ENCODE data around the gene MC3R. TPM values are rescaled to one million over a fixed set of nuclear protein-coding genes. Genes with fewer than 3 reads are reported as not detected.

The MC3R gene
- total RNA-seq, 1 experiment from 2014 or later = not detected

DNA sequence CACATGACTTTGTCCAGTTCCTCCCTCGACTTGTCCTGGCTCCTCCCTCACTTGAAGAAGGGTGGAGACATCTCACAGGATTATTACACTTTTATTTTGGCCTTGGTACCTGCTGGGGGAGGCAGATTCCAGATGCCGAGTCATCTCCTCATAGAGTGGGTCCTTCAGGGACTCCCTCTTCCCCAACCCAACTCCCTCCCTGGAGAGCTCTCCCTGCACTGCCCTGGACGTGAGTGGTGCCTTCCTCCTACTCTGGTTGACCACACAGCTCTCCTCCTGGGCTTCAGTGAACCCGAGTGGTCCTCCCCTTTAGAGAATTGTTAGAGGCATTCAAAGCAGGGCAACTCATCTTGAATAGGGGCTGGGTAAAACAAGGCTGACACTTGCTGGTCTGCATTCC, 40.9 kb upstream of the MC3R start:
- BruUV-seq (replicated peaks) = no TSS peak
- H4K20me1 ChIP-seq (ENCODE audit: low read length) = no peaks in the 10 kb centered on the region
- H3K27me3 ChIP-seq (ENCODE audit: low read length) = peaks cover 25% of the 10 kb centered on the region; the same call in 1 of the 2 replicates
- no peak for ATAC-seq
- no peak overlapping the region for H2AFZ ChIP-seq (ENCODE audit: low read length)
- ChIA-PET POLR2A (ENCODE audit: unreplicated experiment) (no interaction called here), CTCF (no interaction called here)
- no peaks in the 10 kb centered on the region for H3K36me3 ChIP-seq (ENCODE audit: low read depth, low read length)
- H3K79me2 ChIP-seq (ENCODE audit: low read length) = no peaks in the 10 kb centered on the region
- no peak overlapping the region for H3K27ac ChIP-seq (ENCODE audit: low read length)
- H3K9me2 ChIP-seq (replicated peaks; ENCODE audit: low read length) = no peaks in the 10 kb centered on the region
- no peak overlapping the region for H3K9ac ChIP-seq (ENCODE audit: low read length)
- no peaks in the 10 kb centered on the region for H3K4me1 ChIP-seq (ENCODE audit: insufficient read depth, low read length)
- no peaks in the 10 kb centered on the region for H3K9me3 ChIP-seq (ENCODE audit: low read length)
- H3K4me3 ChIP-seq (ENCODE audit: low read length) = no peak overlapping the region
- no peaks in the 10 kb centered on the region for H3F3A ChIP-seq (ENCODE audit: low read length, unreplicated experiment)
- intact Hi-C loops (cut with micrococcal nuclease) = no loop called here
- TF ChIP-seq, protein P1, sequence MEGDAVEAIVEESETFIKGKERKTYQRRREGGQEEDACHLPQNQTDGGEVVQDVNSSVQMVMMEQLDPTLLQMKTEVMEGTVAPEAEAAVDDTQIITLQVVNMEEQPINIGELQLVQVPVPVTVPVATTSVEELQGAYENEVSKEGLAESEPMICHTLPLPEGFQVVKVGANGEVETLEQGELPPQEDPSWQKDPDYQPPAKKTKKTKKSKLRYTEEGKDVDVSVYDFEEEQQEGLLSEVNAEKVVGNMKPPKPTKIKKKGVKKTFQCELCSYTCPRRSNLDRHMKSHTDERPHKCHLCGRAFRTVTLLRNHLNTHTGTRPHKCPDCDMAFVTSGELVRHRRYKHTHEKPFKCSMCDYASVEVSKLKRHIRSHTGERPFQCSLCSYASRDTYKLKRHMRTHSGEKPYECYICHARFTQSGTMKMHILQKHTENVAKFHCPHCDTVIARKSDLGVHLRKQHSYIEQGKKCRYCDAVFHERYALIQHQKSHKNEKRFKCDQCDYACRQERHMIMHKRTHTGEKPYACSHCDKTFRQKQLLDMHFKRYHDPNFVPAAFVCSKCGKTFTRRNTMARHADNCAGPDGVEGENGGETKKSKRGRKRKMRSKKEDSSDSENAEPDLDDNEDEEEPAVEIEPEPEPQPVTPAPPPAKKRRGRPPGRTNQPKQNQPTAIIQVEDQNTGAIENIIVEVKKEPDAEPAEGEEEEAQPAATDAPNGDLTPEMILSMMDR (conservative IDR thresholded peaks at IDR 0.05; ENCODE audit: low read depth, low read length) = no peak
- TF ChIP-seq EZH2phosphoT487 (IDR thresholded peaks at IDR 0.05; ENCODE audit: borderline replicate concordance, low read length) = no peak
- no peak for TF ChIP-seq EZH2 (IDR thresholded peaks at IDR 0.05; ENCODE audit: low read length, unreplicated experiment)
- DNase-seq = no peak
- no peak overlapping the region for H3K4me2 ChIP-seq (ENCODE audit: low read length)

DNA sequence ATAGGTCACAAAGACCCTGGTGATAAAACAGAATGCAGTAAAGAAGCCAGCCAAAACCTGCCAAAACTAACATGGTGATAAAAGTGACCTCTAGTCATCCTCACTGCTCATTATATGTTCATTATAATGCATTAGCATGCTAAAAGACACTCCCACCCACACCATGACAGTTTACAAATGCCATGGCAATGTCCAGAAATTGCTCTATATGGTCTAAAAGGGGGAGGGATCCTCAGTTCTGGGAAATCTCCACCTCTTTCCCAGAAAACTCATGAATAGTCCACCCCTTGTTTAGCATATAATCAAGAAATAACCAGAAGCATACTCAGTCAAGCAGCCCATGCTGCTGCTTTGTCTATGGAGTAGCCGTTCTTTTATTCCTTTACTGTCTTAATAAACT, 40.4 kb upstream of the MC3R start:
- no peaks in the 10 kb centered on the region for H4K20me1 ChIP-seq (ENCODE audit: low read length)
- no peaks in the 10 kb centered on the region for H3K9me2 ChIP-seq (replicated peaks; ENCODE audit: low read length)
- ATAC-seq = no peak
- intact Hi-C loops (cut with micrococcal nuclease) = no loop called here
- BruUV-seq (replicated peaks) = no TSS peak
- peaks cover 26% of the 10 kb centered on the region for H3K27me3 ChIP-seq (ENCODE audit: low read length)
- H3K9ac ChIP-seq (ENCODE audit: low read length) = no peak overlapping the region
- no peaks in the 10 kb centered on the region for H3K79me2 ChIP-seq (ENCODE audit: low read length)
- ChIA-PET POLR2A (ENCODE audit: unreplicated experiment) (no interaction called here), CTCF (no interaction called here)
- no peak overlapping the region for H3K4me2 ChIP-seq (ENCODE audit: low read length)
- H3K9me3 ChIP-seq (ENCODE audit: low read length) = no peaks in the 10 kb centered on the region
- H3K27ac ChIP-seq (ENCODE audit: low read length) = no peak overlapping the region
- H3K36me3 ChIP-seq (ENCODE audit: low read depth, low read length) = no peaks in the 10 kb centered on the region
- H2AFZ ChIP-seq (ENCODE audit: low read length) = no peak overlapping the region
- no peak for DNase-seq
- TF ChIP-seq EZH2 (IDR thresholded peaks at IDR 0.05; ENCODE audit: low read length, unreplicated experiment) (no peak), EZH2phosphoT487 (IDR thresholded peaks at IDR 0.05; ENCODE audit: borderline replicate concordance, low read length) (no peak)
- TF ChIP-seq, protein P1 (conservative IDR thresholded peaks at IDR 0.05; ENCODE audit: low read depth, low read length) = no peak
- H3F3A ChIP-seq (ENCODE audit: low read length, unreplicated experiment) = no peaks in the 10 kb centered on the region
- no peak overlapping the region for H3K4me3 ChIP-seq (ENCODE audit: low read length)
- no peaks in the 10 kb centered on the region for H3K4me1 ChIP-seq (ENCODE audit: insufficient read depth, low read length)

DNA sequence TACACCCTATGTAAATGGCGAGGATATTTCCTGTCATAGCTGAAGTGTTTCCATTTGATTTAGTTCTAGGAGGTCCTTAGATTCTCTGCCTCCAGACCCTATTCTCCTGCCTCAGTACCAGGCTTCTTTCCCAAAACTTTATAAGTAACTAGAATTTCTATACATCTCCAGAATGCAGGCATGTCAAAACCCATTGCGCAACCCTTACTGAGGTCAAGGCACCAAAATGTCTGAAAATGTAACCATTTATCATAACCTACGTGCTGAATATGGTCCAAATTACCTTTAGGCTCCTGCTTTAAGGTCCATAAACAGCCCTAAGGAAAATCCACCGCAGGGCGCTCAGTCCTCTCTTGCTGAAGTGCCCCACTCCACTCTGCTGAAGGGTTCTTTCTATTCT, 37.5 kb upstream of the MC3R start:
- H3K79me2 ChIP-seq (ENCODE audit: low read length) = no peaks in the 10 kb centered on the region
- intact Hi-C loops (cut with micrococcal nuclease) = no loop called here
- no TSS peak for BruUV-seq (replicated peaks)

More for the DNA sequence above, 37.5 kb upstream of the MC3R start:
- no peak overlapping the region for H3K27ac ChIP-seq (ENCODE audit: low read length)
- no peaks in the 10 kb centered on the region for H3F3A ChIP-seq (ENCODE audit: low read length, unreplicated experiment)
- no peak overlapping the region for H3K4me2 ChIP-seq (ENCODE audit: low read length)
- no peaks in the 10 kb centered on the region for H4K20me1 ChIP-seq (ENCODE audit: low read length)
- POLR2A ChIA-PET (ENCODE audit: unreplicated experiment) = no interaction called here
- no peaks in the 10 kb centered on the region for H3K36me3 ChIP-seq (ENCODE audit: low read depth, low read length)
- no peak overlapping the region for H3K9ac ChIP-seq (ENCODE audit: low read length)
- H3K4me1 ChIP-seq (ENCODE audit: insufficient read depth, low read length) = no peaks in the 10 kb centered on the region
- H2AFZ ChIP-seq (ENCODE audit: low read length) = no peak overlapping the region
- H3K4me3 ChIP-seq (ENCODE audit: low read length) = no peak overlapping the region
- no peaks in the 10 kb centered on the region for H3K9me3 ChIP-seq (ENCODE audit: low read length)
- DNase-seq = no peak
- ATAC-seq = no peak
- TF ChIP-seq, protein P1 (conservative IDR thresholded peaks at IDR 0.05; ENCODE audit: low read depth, low read length) = no peak
- TF ChIP-seq EZH2 (IDR thresholded peaks at IDR 0.05; ENCODE audit: low read length, unreplicated experiment) (no peak), EZH2phosphoT487 (IDR thresholded peaks at IDR 0.05; ENCODE audit: borderline replicate concordance, low read length) (no peak)
- no peaks in the 10 kb centered on the region for H3K9me2 ChIP-seq (replicated peaks; ENCODE audit: low read length)
- CTCF ChIA-PET = no interaction called here
- H3K27me3 ChIP-seq (ENCODE audit: low read length) = peaks cover 41% of the 10 kb centered on the region

Measured in PC-3 (cell line).